Neural progenitor cell (in vitro differentiated cells): Measurements from ENCODE around the gene CCDC61. TPM values are rescaled to one million over a fixed set of nuclear protein-coding genes. Genes with fewer than 3 reads are reported as not detected.

Source experiments
- DNase-seq: peaks from one replicate; pipeline ENCODE4 v3.0.0-alpha.2; 2016; ENCODE audit warnings: low spot score
- H2AFZ ChIP-seq: fragments of 200-600 bp; sonication (generic); replicated peaks from 2 replicates; pipeline ENCODE4 v1.6.1; 2016; ENCODE audit warnings: antibody characterized with exemption
- H3F3A ChIP-seq: fragments of 200-600 bp; sonication (generic); 2 replicates; pipeline ENCODE4 v1.6.1; 2016; ENCODE audit warnings: antibody characterized with exemption, low read depth
- H3K27ac ChIP-seq: fragments of 200-600 bp; sonication (generic); 2 replicates; pipeline ENCODE4 v1.5.1; 2016; ENCODE audit warnings: mild to moderate bottlenecking
- H3K27me3 ChIP-seq: fragments of 200-600 bp; sonication (generic); 2 replicates; pipeline ENCODE4 v1.6.1; 2016; ENCODE audit warnings: mild to moderate bottlenecking, moderate library complexity
- H3K36me3 ChIP-seq: fragments of 200-600 bp; sonication (generic); 2 replicates; pipeline ENCODE4 v1.5.1; 2016
- H3K4me1 ChIP-seq: fragments of 200-600 bp; sonication (generic); 2 replicates; pipeline ENCODE4 v1.6.1; 2016; ENCODE audit warnings: mixed run types
- H3K4me2 ChIP-seq: fragments of 200-600 bp; sonication (generic); 2 replicates; pipeline ENCODE4 v1.6.1; 2016
- H3K4me3 ChIP-seq: fragments of 200-600 bp; sonication (generic); 2 replicates; pipeline ENCODE4 v1.5.1; 2016
- H3K79me2 ChIP-seq: fragments of 200-600 bp; sonication (generic); 2 replicates; pipeline ENCODE4 v1.6.1; 2016; ENCODE audit warnings: low read depth
- H3K9ac ChIP-seq: fragments of 200-600 bp; sonication (generic); 2 replicates; pipeline ENCODE4 v1.6.1; 2016
- H3K9me3 ChIP-seq: fragments of 200-600 bp; sonication (generic); 2 replicates; pipeline ENCODE4 v1.5.1; 2016; ENCODE audit warnings: low read depth
- H4K20me1 ChIP-seq: fragments of 200-600 bp; sonication (generic); 2 replicates; pipeline ENCODE4 v1.6.1; 2016; ENCODE audit warnings: low read depth
- H3K27ac Mint-ChIP-seq: 3 replicates; pipeline ENCODE4 v1.8.0; 2021; ENCODE audit warnings: mixed read lengths
- H3K27me3 Mint-ChIP-seq: 2 replicates; pipeline ENCODE4 v1.8.0; 2022; ENCODE audit warnings: low read depth, mild to moderate bottlenecking, inconsistent platforms, moderate library complexity, mixed read lengths; ENCODE audit not compliant: insufficient read depth
- H3K36me3 Mint-ChIP-seq: 3 replicates; pipeline ENCODE4 v1.8.0; 2021; ENCODE audit warnings: mixed read lengths
- H3K4me1 Mint-ChIP-seq: 3 replicates; pipeline ENCODE4 v1.8.0; 2021; ENCODE audit warnings: mixed read lengths
- H3K4me3 Mint-ChIP-seq: 3 replicates; pipeline ENCODE4 v1.8.0; 2021; ENCODE audit warnings: mild to moderate bottlenecking, moderate library complexity, mixed read lengths
- H3K9me3 Mint-ChIP-seq: 3 replicates; pipeline ENCODE4 v1.8.0; 2020; ENCODE audit warnings: mixed read lengths
- EZH2 ChIP-seq: fragments of 200-600 bp; sonication (generic); IDR thresholded peaks from 2 replicates; pipeline ENCODE4 v1.6.1; 2017; ENCODE audit warnings: antibody characterized with exemption, mild to moderate bottlenecking, moderate library complexity
- EZH2phosphoT487 ChIP-seq: fragments of 200-600 bp; sonication (generic); IDR thresholded peaks from 2 replicates; pipeline ENCODE4 v1.6.1; 2017; ENCODE audit warnings: antibody characterized with exemption
- total RNA-seq: library from RNA; depleted of rRNA; stranded (reverse); fragments of >200 nt; gene quantifications from 2 replicates; pipeline ENCODE4 v1.2.3, GENCODE V29; 2015; ENCODE audit warnings: low replicate concordance
- TF ChIP-seq, protein P1 (sequence below): fragments of 200-600 bp; sonication (generic); IDR thresholded peaks from 2 replicates; pipeline ENCODE4 v1.5.1; 2017; ENCODE audit warnings: antibody characterized with exemption, mild to moderate bottlenecking

The CCDC61 gene
- total RNA-seq, 1 donor from 2014 or later = 5.7 TPM

DNA sequence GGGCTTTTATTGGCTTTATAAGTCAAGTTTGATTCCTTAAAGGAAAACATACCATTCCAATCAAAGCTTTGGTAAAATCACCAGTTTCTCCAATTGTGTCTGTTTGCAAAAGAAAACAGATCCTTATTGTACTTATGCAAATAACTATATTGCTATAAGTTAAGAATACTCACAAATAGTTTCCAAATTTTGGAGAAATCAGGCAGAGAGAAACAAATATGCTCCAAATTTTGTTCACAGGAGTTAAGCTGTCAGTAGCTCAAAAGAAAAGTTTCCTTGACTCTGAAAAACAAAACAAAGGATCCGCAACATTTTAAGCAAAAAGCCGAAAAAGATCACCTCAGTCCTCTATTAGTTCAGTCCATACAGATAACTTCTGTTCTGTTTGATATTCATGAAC lies 64.7 kb downstream of the CCDC61 start:
- no peak overlapping the region for H3K4me3 ChIP-seq

DNA sequence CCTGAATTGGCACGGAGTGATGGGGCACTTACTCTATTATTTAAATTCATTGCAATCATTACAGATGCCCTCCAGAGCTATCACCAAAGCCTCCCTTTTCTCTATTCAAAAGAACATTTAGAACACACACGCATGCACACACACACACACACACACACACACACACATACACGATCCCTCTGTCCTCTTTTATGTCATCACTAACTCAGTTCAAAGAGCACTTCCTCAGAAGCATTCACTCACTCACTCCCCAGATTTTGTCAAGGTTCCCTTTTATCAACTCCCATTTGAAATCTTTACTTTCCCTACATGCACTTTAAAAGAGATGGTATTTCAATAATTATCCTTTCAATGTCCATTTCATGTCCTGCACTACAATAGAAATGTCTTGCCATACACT lies 67.9 kb downstream of the CCDC61 start:
- H3K4me1 Mint-ChIP-seq = peaks cover 4% of the 10 kb centered on the region
- H3K27me3 Mint-ChIP-seq = peaks cover 4% of the 10 kb centered on the region
- Histone ChIP-seq H3K27ac (no peak overlapping the region), H3K27me3 (no peaks in the 10 kb centered on the region), H3K4me3 (no peak overlapping the region), H2AFZ (no peak overlapping the region), H3K36me3 (no peaks in the 10 kb centered on the region), H3K4me2 (no peak overlapping the region), H3K79me2 (no peaks in the 10 kb centered on the region), H3K9ac (no peak overlapping the region), H3K9me3 (peaks cover 15% of the 10 kb centered on the region), H3F3A (no peaks in the 10 kb centered on the region), H3K4me1 (no peaks in the 10 kb centered on the region), H4K20me1 (no peaks in the 10 kb centered on the region)
- peaks cover 24% of the 10 kb centered on the region for H3K9me3 Mint-ChIP-seq
- no peak overlapping the region for H3K4me3 Mint-ChIP-seq
- no peak for DNase-seq
- H3K36me3 Mint-ChIP-seq = no peaks in the 10 kb centered on the region
- TF ChIP-seq EZH2 (no peak), EZH2phosphoT487 (no peak)
- TF ChIP-seq, protein P1, sequence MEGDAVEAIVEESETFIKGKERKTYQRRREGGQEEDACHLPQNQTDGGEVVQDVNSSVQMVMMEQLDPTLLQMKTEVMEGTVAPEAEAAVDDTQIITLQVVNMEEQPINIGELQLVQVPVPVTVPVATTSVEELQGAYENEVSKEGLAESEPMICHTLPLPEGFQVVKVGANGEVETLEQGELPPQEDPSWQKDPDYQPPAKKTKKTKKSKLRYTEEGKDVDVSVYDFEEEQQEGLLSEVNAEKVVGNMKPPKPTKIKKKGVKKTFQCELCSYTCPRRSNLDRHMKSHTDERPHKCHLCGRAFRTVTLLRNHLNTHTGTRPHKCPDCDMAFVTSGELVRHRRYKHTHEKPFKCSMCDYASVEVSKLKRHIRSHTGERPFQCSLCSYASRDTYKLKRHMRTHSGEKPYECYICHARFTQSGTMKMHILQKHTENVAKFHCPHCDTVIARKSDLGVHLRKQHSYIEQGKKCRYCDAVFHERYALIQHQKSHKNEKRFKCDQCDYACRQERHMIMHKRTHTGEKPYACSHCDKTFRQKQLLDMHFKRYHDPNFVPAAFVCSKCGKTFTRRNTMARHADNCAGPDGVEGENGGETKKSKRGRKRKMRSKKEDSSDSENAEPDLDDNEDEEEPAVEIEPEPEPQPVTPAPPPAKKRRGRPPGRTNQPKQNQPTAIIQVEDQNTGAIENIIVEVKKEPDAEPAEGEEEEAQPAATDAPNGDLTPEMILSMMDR = no peak
- no peak overlapping the region for H3K27ac Mint-ChIP-seq

More for the DNA sequence above, 64.7 kb downstream of the CCDC61 start:
- Mint-ChIP-seq H3K27ac (no peak overlapping the region), H3K4me1 (no peaks in the 10 kb centered on the region), H3K4me3 (no peak overlapping the region), H3K9me3 (peaks cover 24% of the 10 kb centered on the region), H3K36me3 (no peaks in the 10 kb centered on the region), H3K27me3 (no peaks in the 10 kb centered on the region)
- Histone ChIP-seq H4K20me1 (no peaks in the 10 kb centered on the region), H3K36me3 (no peaks in the 10 kb centered on the region), H3K9me3 (peaks cover 15% of the 10 kb centered on the region), H3K9ac (no peak overlapping the region), H3K4me1 (no peaks in the 10 kb centered on the region), H3F3A (no peaks in the 10 kb centered on the region), H3K27me3 (peaks cover 7% of the 10 kb centered on the region), H2AFZ (no peak overlapping the region), H3K4me2 (no peak overlapping the region), H3K79me2 (no peaks in the 10 kb centered on the region), H3K27ac (no peak overlapping the region)
- no peak for DNase-seq
- TF ChIP-seq EZH2 (no peak), EZH2phosphoT487 (no peak)
- TF ChIP-seq, protein P1 = no peak

DNA sequence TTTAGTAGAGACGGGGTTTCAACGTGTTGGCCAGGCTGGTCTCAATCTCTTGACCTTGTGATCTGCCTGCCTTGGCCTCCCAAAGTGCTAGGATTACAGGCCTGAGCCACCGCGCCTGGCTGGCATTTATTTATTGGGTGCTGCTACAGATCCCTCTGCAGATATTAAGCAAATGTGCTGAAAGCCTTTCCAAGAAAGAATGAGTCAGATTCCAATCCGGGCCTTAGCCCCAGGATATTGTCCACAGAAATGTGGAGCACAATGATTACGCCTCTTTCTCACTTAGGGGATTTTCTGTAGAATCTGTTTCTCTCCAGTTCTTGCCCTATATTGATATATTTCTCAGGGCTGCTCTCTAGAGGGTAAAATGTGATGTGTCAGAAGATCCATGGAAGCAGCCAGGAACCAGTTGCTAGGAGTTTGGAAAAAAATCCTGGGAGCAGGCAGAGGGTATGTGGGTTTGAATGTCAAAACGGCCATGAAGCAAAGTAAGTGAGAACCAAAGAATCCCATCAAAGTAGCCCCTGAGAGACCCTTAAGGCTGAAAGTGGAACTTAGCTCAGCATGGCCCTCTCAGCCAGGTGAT lies 70.3 kb downstream of the CCDC61 start:
- no peaks in the 10 kb centered on the region for H3K36me3 ChIP-seq
- H3K4me3 ChIP-seq = no peak overlapping the region
- no peaks in the 10 kb centered on the region for H3F3A ChIP-seq
- Mint-ChIP-seq H3K27me3 (peaks cover 7% of the 10 kb centered on the region), H3K36me3 (no peaks in the 10 kb centered on the region), H3K4me3 (no peak overlapping the region), H3K4me1 (peaks cover 7% of the 10 kb centered on the region), H3K27ac (no peak overlapping the region), H3K9me3 (peaks cover 13% of the 10 kb centered on the region)
- H3K27ac ChIP-seq = no peak overlapping the region
- peaks cover 8% of the 10 kb centered on the region for H3K9me3 ChIP-seq
- H3K4me2 ChIP-seq = no peak overlapping the region
- H3K4me1 ChIP-seq = no peaks in the 10 kb centered on the region
- H2AFZ ChIP-seq = no peak overlapping the region
- peaks cover 5% of the 10 kb centered on the region for H3K27me3 ChIP-seq
- no peaks in the 10 kb centered on the region for H4K20me1 ChIP-seq
- H3K79me2 ChIP-seq = no peaks in the 10 kb centered on the region
- DNase-seq = no peak
- H3K9ac ChIP-seq = no peak overlapping the region
- TF ChIP-seq, protein P1 = no peak
- TF ChIP-seq EZH2phosphoT487 = no peak
- no peak for TF ChIP-seq EZH2
